HG02798 (cell line): ENCODE measurements around the gene BIK.

Experiments used
- ATAC-seq: cut with Tn5 transposase; IDR thresholded peaks from one replicate; pipeline ENCODE4 v1.9.1; 2021; ENCODE audit warnings: mild to moderate bottlenecking; ENCODE audit not compliant: unreplicated experiment, poor library complexity

Gene BIK

GRCh38 chr22:43176090-43176489 lies 65.5 kb downstream of the BIK start:
- ATAC-seq, result no peak

GRCh38 chr22:43177479-43177878 lies 66.9 kb downstream of the BIK start:
- no peak for ATAC-seq
